Ascending aorta (tissue), 2 donors: ENCODE results near the gene PCNX3. TPM values are rescaled to one million over a fixed set of nuclear protein-coding genes. Genes with fewer than 3 reads are reported as not detected.

Experiments used
- DNase-seq, 2 donors: peaks; one replicate each; pipeline ENCODE4 v3.0.0-alpha.2; 2019; ENCODE audit warnings: low spot score in 2 of 2
- H3K27ac ChIP-seq, 2 donors: fragments of 200-600 bp; sonication (generic); one replicate each; pipeline ENCODE4 v1.5.1; 2016 to 2017; ENCODE audit warnings: mild to moderate bottlenecking in 1 of 2
- H3K27me3 ChIP-seq: fragments of 200-600 bp; sonication (generic); one replicate; pipeline ENCODE4 v1.5.1; 2017
- H3K36me3 ChIP-seq, 2 donors: fragments of 200-600 bp; sonication (generic); one replicate each; pipeline ENCODE4 v1.5.1; 2016
- H3K4me1 ChIP-seq, 2 donors: fragments of 200-600 bp; sonication (generic); one replicate each; pipeline ENCODE4 v1.5.1; 2016 to 2017; ENCODE audit warnings: mild to moderate bottlenecking in 1 of 2
- H3K4me3 ChIP-seq, 2 donors: fragments of 200-600 bp; sonication (generic); one replicate each; pipeline ENCODE4 v1.5.1; 2016 to 2017; ENCODE audit warnings: mild to moderate bottlenecking in 1 of 2
- H3K9me3 ChIP-seq, 2 donors: fragments of 200-600 bp; sonication (generic); one replicate each; pipeline ENCODE4 v1.5.1; 2016
- CTCF ChIP-seq, 3 experiments: fragments of 200-600 bp in 2 of 3; fragments of 450-650 bp in 1 of 3; sonication (generic) in 2 of 3; IDR thresholded peaks; one replicate each; pipeline ENCODE4 v1.5.1; 2016 to 2019; ENCODE audit warnings: antibody characterized with exemption in 3 of 3, mild to moderate bottlenecking in 1 of 3, moderate library complexity in 1 of 3
- intact Hi-C: fragments of 100-400 bp; cut with DNase I; formaldehyde crosslinking; loops from one replicate; pipeline ENCODE4 v1.15.1; 2023
- total RNA-seq: library from RNA; depleted of rRNA; stranded (reverse); fragments of >200 nt; gene quantifications from one replicate; pipeline ENCODE4 v1.1.0, GENCODE V29; 2016

The PCNX3 gene
- total RNA-seq, 1 donor from 2014 or later = 181 TPM

- Histone ChIP-seq H3K9me3 (no peaks in the 10 kb centered on the region), H3K4me3 (peak overlapping the region; percentile 95 to 99), H3K36me3 (peaks cover 39 to 42% of the 10 kb centered on the region in 2 donors), H3K27ac (peak overlapping the region; percentile 87 to 93), H3K4me1 (peaks cover 21 to 32% of the 10 kb centered on the region in 2 donors), H3K27me3 (no peaks in the 10 kb centered on the region)
- no peak for TF ChIP-seq CTCF (IDR thresholded peaks at IDR 0.05)
- intact Hi-C loops = loop anchor here (1.0 to 10.0 kb wide), 7 partner anchors 36 to 243 kb away; partner anchors contain the start of genes CFL1, KAT5 and SNX32
- no peak for DNase-seq
Measured at GRCh38 chr11:65615950-65616574, 486 bp downstream of the PCNX3 start.

GRCh38 chr11:65616575-65617001 lies 1.0 kb downstream of the PCNX3 start:
- Histone ChIP-seq H3K9me3 (no peaks in the 10 kb centered on the region), H3K27ac (peak overlapping the region in 1 of 2 donors; percentile 87), H3K36me3 (peaks cover 45 to 46% of the 10 kb centered on the region in 2 donors), H3K27me3 (no peaks in the 10 kb centered on the region), H3K4me3 (peak overlapping the region; percentile 95 to 99), H3K4me1 (peaks cover 21 to 28% of the 10 kb centered on the region in 2 donors)
- intact Hi-C loops = loop anchor here (5.0 to 10.0 kb wide), 2 partner anchors 98 to 216 kb away; partner anchors contain the start of genes KAT5 and SNX32
- no peak for DNase-seq
- no peak for TF ChIP-seq CTCF (IDR thresholded peaks at IDR 0.05)

GRCh38 chr11:65617136-65617850 lies 1.7 kb downstream of the PCNX3 start:
- peaks cover 21% of the 10 kb centered on the region in 2 donors for H3K4me1 ChIP-seq
- DNase-seq = no peak
- no peaks in the 10 kb centered on the region for H3K27me3 ChIP-seq
- H3K9me3 ChIP-seq = no peaks in the 10 kb centered on the region
- no peak for TF ChIP-seq CTCF (IDR thresholded peaks at IDR 0.05)
- H3K27ac ChIP-seq = no peak overlapping the region
- intact Hi-C loops = loop anchor here (5.0 to 10.0 kb wide), 2 partner anchors 98 to 215 kb away; partner anchors contain the start of genes KAT5 and SNX32
- peak overlapping the region in 1 of 2 donors; percentile 99 for H3K4me3 ChIP-seq
- peaks cover 51 to 52% of the 10 kb centered on the region in 2 donors for H3K36me3 ChIP-seq

- TF ChIP-seq CTCF (IDR thresholded peaks at IDR 0.05) = no peak
- intact Hi-C loops = loop anchor here (5.0 to 10.0 kb wide), 2 partner anchors 97 to 214 kb away; partner anchors contain the start of genes KAT5 and SNX32
- H3K27me3 ChIP-seq = no peaks in the 10 kb centered on the region
- H3K27ac ChIP-seq = no peak overlapping the region
- peaks cover 54 to 58% of the 10 kb centered on the region in 2 donors for H3K36me3 ChIP-seq
- H3K9me3 ChIP-seq = no peaks in the 10 kb centered on the region
- no peak overlapping the region for H3K4me3 ChIP-seq
- peaks cover 12 to 13% of the 10 kb centered on the region in 2 donors for H3K4me1 ChIP-seq
- DNase-seq = no peak
Measured at GRCh38 chr11:65617990-65618751, 2.6 kb downstream of the PCNX3 start.

GRCh38 chr11:65618763-65619162 lies 3.2 kb downstream of the PCNX3 start:
- no peaks in the 10 kb centered on the region for H3K27me3 ChIP-seq
- no peak for DNase-seq
- peaks cover 11 to 13% of the 10 kb centered on the region in 2 donors for H3K4me1 ChIP-seq
- no peak overlapping the region for H3K27ac ChIP-seq
- peaks cover 59 to 63% of the 10 kb centered on the region in 2 donors for H3K36me3 ChIP-seq
- no peak overlapping the region for H3K4me3 ChIP-seq
- no peak for TF ChIP-seq CTCF (IDR thresholded peaks at IDR 0.05)
- no peaks in the 10 kb centered on the region for H3K9me3 ChIP-seq
- intact Hi-C loops = loop anchor here (5.0 to 10.0 kb wide), 2 partner anchors 96 to 214 kb away; partner anchors contain the start of genes KAT5 and SNX32
